HG02970 (cell line): ENCODE measurements around the gene RNF121.

Experiments used
- ATAC-seq: cut with Tn5 transposase; IDR thresholded peaks from one replicate; pipeline ENCODE4 v1.9.1; 2021; ENCODE audit warnings: mild to moderate bottlenecking, moderate library complexity, moderate number of reproducible peaks; ENCODE audit not compliant: unreplicated experiment, low FRiP score

RNF121 gene

GRCh38 chr11:72023335-72023734, 94.5 kb downstream of the RNF121 start:
- ATAC-seq, result no peak

GRCh38 chr11:72024069-72024754, 95.4 kb downstream of the RNF121 start:
- ATAC-seq, result no peak

- no peak for ATAC-seq
These were observed 97.2 kb downstream of the RNF121 start for GRCh38 chr11:72026090-72026489.

DNA sequence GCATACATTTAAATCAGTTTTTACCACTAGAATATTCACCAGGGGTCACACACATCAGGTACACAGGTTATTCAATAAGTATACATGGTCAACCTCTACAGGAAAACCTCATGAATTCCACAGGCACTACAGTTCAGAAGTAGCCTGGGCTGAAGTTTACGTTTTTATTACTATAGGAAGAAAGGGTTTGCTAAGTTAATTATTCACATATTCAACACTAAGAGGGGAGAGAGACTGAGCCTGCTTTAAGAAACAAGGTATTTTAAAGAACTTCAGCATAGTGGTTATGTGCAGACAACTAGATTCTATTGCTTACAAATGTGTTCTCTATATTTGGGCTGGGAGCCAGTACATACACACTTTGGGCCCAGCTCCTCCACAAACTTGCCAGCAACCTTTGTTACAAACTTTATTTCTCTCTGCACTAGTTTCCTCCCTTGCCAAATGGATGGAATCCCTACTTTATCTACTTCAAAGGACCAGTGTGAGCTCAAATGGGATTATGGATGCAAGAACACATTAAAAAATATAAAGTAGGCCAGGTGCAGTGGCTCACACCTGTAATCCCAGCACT, 101.7 kb downstream of the RNF121 start:
- no peak for ATAC-seq

- no peak for ATAC-seq
These were observed 107.8 kb downstream of the RNF121 start for GRCh38 chr11:72036687-72037086.

- no peak for ATAC-seq
These were observed 108.9 kb downstream of the RNF121 start for GRCh38 chr11:72037554-72038311.

DNA sequence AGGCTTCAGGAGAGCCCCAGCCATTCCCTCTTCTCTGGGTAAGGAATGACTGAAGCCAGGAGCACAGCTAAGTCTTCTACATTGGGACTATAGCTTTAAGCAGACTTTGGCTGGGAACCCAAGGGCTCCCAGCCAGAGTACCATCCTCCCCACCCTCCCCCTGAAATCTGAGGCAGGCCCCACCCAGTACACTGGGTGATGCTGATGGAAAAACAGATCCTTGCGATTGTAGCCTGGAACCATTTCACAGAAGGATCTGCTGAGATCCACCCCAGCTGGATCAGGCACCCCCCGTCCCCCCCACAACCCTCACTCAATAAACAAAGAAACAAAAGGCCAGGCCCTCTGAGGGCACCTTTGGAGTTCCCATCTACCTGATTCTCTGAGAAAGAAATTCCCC, 109.6 kb downstream of the RNF121 start:
- no peak for ATAC-seq

GRCh38 chr11:72039031-72039855, 110.4 kb downstream of the RNF121 start:
- ATAC-seq, result no peak

DNA sequence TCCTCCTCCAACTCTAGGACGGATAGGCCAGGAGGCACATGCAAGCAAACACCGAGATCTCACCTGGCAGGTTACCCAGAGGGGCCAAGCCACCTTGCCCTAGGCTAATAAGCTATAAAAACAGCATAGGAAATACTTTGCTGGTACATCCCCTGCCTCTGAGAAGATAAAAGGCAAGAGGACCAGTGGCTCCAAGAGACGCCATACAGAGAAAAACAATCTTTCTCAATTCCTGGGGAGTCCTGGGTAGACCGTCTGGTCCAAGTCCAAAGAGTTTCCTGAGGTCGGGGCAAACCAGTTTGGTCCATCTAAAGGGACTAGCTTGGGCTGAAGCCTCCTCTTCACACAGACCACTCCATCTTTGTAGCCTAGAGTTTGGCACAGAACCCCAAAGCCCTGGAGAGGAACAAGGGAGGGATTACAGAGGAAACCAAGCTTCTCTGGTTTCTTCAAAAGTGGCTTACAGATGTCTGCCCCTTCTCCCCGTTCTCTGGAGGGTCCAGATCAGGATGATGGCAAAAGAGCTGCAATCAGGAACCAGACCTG, 111.1 kb downstream of the RNF121 start:
- ATAC-seq, result no peak

DNA sequence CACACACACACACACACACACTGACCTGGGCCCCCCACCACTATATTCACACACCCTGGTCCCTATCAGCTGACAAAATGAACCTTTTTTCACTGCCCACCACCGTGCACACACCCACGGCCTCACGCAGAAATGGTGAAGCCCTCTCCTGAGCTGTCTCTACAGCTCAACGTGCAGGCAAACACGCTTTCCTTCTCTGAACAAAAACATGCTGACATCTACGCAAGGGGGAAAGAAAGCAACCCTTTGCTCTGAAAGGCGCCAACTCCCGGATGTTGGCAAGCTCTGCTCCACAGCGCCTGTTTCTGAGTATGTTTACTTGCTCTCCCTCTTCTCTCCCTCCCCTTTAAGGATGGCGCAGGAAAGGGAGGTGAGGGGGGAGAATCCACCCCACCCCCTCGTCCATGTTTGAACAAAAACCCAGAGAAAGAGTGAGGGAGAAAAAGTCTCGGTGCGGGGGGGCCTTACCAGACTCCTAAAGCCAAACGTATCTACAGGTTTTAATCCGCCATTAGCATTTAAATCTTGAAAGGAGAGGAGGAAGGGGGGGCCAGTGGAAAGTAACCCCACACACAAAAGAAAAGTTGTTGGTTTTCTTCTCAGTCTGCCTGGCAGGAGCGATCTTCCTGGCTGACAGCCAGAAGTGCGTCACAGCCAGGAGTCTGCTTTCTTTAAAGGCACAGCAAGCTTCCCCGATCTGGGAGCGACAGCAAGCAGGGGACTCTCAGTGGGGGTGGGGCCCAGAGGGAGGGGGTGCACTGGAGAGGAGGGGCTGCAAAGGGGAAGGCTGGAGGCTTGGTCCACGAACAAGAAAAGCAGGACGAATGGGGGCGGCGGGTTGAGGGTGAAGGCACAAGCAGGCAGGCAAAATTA, 111.9 kb downstream of the RNF121 start:
- no peak for ATAC-seq

DNA sequence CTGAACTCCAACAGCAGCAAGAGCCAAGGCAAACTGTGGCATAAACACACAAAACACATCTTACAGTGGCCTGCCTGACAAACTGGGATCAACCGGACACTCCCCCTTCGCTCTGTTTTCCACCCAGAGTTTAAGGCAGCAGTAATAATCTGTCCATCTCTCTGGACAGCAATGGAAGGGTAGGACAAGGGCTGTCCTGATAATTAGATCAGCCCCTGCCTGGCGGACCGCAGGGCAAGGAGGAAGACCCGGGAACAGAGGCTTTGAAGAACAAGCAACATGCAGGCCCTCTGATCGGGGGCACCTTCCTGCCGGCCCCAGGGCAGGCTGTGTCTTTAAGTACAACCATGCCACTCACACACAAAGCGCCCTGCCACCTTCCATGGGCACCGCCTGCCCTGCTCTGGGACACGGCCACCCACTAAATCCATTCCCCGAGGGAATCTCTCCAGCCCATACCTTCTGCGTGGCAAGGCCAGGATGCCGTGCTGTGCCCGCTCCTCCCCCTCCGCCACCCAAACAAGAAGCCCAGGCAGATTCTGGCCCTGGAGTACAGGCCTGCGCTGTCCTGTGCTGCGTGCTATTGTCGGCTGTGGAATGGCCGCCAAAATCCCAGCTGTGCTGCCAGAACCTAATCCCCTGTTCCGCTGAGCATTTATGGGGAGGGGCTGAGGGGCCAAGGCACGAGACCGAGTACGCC, 112.7 kb downstream of the RNF121 start:
- no peak for ATAC-seq

GRCh38 chr11:72042064-72042745, 113.4 kb downstream of the RNF121 start:
- ATAC-seq, result no peak

DNA sequence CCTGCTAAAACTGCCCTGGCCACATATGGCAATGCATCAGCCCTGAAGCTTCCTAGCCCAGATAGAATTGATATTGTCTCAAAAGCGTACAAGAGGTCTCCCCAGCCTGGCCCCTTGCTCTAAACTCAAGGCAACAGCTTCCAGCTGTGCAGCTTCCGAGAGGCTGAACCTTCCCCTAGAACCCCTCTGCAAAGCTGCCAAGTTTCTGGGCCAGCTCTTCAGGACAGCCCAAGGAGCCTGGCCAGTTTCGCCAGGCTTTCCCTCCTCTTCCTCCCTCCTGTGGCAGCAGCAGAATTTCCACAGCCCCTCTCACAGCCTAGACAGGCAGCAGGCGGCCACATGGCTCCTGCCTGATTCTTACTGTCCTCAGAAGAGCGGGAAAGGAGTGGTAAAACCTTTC, 117.0 kb downstream of the RNF121 start:
- no peak for ATAC-seq
